ENCODE measurements around the gene VASP.

Gene VASP

GRCh38 chr19:45473682-45474605, 33.3 kb upstream of the VASP start:
- DNase-seq = no peak

DNA sequence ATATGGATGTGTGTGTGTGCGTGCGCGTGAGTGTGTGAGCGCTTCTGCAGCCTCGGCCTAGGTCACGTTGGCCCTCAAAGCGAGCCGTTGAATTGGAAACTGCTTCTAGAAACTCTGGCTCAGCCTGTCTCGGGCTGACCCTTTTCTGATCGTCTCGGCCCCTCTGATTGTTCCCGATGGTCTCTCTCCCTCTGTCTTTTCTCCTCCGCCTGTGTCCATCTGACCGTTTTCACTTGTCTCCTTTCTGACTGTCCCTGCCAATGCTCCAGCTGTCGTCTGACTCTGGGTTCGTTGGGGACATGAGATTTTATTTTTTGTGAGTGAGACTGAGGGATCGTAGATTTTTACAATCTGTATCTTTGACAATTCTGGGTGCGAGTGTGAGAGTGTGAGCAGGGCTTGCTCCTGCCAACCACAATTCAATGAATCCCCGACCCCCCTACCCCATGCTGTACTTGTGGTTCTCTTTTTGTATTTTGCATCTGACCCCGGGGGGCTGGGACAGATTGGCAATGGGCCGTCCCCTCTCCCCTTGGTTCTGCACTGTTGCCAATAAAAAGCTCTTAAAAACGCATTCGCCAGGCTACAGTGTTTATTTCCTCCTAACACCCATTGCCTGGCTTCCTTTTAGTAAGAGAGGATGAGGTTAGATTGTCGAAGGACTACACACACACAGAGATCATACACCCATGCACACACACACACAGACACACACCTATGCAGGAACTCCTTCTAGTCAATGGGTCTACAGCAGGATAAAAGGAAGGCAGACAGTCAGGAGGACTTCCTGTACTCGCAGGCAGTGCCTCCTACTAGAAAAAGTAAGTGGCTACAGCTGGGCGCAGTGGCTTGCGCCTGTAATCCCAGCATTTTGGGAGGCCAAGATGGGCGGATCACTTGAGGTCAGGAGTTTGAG, 32.4 kb upstream of the VASP start:
- no peak for DNase-seq

DNA sequence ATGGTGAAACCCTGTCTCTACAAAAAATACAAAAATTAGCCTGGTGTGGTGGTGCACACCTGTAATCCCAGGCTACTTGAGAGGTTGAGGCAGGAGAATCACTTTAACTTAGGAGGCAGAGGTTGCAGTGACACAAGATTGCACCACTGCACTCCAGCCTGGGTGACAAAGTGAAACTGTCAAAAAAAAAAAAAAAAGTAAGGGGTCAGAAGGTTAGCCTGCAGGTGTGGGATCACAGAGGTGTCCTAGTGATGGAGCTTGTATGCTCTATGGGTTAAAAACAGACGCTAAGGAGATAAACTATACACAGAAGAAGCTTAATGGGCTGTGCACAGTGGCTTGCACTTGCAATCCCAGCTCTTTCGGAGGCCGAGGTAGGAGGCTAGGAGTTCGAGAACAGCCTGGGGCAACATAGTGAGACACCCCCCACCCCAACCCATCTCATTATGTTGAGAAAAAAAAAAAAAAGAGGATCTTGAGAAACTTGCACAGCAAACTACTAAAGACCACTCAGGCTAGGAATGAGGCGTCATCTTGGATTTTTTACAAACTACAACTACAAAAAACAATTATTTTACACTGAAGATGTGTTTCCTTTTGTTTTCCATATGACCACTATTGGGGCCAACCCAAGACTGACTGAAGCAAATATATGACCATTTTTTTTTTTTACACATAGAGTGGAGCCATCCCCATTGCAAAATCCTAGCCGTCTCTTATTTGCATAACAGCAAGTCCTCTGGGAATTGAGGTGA, 31.6 kb upstream of the VASP start:
- no peak for DNase-seq

DNA sequence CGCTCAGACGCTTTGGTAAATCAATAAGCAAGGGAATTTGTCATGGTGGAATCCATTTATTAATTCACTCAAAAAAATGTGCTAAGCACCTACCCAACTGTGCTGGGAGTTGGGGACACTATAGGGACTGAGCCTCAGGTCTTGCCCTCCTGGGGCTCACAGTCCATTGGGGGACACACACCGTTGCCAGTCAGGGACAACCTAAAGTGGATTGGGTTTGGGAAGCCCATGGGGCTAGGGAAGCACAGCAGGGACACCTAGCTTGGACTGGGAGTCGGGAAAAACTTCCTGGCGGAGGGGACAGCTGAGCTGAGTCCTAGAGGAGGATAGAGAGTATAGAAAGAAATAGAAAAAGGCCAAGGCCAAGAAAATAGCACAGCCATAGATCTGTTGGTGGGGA, 31.0 kb upstream of the VASP start:
- DNase-seq = no peak

GRCh38 chr19:45477186-45477585, 30.1 kb upstream of the VASP start:
- DNase-seq = no peak

DNA sequence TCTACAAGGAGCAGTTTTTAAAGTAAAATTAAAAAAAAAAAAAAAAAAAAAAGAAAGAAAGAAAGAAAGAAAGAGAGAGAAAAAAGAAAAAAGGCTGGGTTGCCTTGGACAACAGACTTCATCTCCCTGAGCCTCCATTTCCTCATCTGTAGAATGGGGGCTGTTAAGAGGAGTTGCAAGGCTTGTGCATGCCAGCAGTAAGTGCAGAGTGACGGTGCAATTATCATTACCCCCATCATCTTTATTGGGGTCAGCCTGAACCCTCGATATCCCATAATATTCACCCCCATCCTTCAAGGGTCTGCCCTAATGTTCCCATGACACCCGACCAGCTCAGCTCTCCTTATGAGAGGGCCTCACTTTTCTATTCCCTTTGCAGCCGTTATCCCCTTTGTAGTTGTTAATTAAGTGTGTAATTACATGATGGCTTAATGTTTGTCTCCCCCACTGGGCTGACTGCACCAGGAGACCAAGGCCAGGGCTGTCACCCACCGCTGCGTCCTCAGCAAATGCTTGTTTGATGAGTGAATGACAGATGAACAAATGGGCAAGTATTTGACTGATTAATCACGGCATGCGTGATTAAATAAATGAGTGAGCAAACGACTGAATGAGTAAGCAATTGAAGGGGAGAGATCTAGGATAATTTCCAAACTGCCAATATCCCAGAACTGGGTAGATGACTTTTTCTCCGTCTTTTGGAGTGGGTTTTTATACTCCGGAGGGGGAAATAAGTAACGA, 29.4 kb upstream of the VASP start:
- no peak for DNase-seq

DNA sequence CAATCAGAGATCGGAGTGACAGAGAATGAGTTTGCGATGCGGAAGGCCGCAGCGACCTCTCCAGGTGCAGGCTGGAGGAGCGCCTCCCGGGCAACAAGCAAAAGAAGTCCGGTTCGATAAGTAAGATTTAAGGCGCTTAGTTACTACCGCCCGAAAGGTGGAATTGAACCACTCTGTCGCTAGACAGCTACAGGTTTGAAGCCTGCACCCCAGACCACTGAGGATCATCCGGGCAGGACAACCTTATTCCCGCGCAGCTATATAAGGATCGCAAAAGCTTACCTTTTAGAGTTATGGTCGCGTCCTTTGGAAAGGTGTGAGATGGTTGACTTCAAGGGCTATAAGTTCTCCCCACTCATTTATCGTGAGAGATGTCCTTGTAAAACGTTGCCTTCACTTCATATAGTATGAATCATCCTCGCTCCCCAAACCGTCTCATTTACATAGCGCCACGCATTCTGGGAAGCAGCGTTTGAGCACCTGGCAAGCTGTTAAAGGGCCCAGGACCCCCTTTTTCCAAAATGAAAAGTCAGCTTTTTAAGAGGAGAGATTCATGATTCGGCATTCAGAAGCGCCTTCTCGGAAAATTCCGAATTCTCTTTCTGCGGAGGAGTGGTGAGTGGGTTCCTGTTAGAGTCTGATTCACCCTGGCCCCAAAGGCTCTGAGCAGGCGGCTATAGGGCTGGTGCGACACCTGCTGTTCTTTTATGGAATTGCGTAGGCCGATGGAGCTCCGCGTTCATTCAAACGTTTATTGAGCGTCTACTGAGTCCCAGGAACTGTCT, 28.6 kb upstream of the VASP start:
- DNase-seq = peak; percentile 94

DNA sequence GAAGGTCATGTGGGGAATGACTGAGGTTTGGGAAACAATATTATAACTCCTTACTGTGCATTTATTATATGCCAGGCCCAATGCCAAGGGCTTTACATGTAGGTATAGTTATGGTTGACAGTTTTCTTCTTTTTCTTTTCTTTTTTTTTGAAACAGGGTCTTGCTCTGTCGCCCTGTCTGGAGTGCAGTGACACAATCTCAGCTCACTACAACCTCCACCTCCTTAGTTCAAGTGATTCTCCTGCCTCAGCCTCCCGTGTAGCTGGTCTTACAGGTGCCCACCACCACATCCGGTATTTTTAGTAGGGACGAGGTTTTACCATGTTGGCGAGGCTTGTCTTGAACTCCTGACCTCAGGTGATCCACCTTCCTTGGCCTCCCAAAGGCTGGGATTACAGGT, 24.2 kb upstream of the VASP start:
- no peak for DNase-seq

DNA sequence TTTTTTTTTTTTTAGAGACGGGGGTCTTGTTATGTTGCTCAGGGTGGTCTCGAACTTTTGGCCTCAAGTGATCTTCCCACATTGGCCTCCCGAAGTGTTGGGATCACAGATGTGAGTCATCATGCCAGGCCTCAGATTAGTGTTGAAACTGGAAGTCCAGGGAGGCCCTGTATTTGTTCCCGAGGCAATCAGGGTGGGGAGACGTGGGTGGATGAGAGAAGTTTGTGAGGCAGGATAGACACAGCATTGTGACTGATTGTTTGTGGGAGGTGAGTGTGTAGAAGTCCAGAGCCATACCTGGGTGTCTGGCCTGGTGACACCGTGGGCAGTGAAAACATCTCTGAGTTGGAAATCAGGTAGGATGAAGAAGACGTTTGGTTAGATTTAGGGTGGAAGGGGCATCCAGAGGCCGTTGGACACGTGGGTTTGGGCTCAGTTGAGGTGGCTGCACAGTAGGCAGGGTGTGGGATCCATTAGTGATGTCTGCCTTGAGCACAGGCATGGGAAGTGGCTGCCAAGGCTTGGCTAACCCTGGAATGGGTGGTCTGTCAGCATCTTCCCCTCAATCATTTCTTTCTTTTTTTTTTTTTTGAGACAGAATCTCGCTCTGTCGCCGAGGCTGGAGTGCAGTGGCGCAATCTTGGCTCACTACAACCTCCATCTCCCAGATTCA, 22.9 kb upstream of the VASP start:
- no peak for DNase-seq

GRCh38 chr19:45485305-45486077, 21.8 kb upstream of the VASP start:
- DNase-seq = peak; percentile 99

- DNase-seq = no peak
Measured at GRCh38 chr19:45488708-45489107, 18.6 kb upstream of the VASP start.

DNA sequence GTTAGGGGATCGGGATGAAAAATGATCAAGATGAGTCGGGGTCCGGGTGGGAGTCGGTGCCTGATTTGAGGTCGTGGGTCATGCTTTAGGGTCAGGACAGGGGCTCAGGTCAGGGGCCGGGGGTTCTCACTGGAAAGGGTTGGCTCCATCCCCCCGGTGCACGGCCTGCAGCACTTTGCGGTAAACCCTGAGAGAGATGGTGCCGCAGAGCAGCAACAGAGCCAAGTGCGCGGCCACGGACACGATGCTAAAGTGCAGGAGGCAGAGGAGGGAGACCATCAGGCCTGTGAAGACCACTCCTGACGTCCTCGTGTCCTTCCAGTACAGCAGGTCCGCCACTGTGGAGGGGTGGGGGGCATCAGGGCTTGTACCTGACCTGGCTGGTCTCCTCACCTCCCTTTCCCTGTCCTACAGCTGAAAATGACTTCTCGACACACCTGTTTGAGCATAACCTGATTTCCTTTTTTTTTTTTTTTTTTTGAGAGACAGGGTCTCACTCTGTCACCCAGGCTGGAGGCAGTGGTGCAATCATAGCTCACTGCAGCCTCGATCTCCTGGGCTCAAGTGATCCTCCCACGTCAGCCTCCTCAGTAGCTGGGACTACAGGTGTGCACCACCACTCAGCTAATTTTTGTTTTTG, 17.9 kb upstream of the VASP start:
- no peak for DNase-seq

GRCh38 chr19:45492137-45492626, 15.1 kb upstream of the VASP start:
- no peak for DNase-seq

- no peak for DNase-seq
Measured at GRCh38 chr19:45492627-45493470, 14.4 kb upstream of the VASP start.

- no peak for DNase-seq
Measured at GRCh38 chr19:45494261-45494916, 12.9 kb upstream of the VASP start.

GRCh38 chr19:45495178-45495577, 12.1 kb upstream of the VASP start:
- no peak for DNase-seq

GRCh38 chr19:45496349-45496953, 10.8 kb upstream of the VASP start:
- no peak for DNase-seq
